HG03097 (cell line): Measurements from ENCODE around the gene PRR5.

Source experiments
- ATAC-seq: cut with Tn5 transposase; IDR thresholded peaks from one replicate; pipeline ENCODE4 v1.9.1; 2021; ENCODE audit not compliant: unreplicated experiment, low FRiP score

PRR5 gene

GRCh38 chr22:44782363-44782963, 80.5 kb downstream of the PRR5 start:
- ATAC-seq: no peak

DNA sequence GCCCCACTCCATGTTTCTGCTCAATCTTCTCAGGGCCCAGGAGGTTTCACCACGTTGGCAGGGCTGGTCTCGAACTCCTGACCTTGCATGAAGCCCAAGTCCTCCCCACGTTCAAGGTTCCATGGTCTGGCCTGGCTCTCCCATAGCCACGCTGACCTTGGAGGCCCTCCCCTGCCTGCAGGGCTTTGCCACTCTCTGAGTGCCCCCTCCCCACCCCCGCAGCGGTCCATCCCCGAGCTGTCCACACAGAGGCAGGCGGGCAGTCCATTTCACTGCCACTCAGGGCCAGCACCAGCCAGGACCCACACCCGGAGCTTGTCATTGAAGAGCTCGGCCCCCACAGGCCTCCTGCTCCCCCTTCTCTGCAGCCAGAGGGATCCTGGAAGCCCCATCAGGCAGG, 81.1 kb downstream of the PRR5 start:
- no peak for ATAC-seq

GRCh38 chr22:44783581-44783980, 81.6 kb downstream of the PRR5 start:
- ATAC-seq: no peak

DNA sequence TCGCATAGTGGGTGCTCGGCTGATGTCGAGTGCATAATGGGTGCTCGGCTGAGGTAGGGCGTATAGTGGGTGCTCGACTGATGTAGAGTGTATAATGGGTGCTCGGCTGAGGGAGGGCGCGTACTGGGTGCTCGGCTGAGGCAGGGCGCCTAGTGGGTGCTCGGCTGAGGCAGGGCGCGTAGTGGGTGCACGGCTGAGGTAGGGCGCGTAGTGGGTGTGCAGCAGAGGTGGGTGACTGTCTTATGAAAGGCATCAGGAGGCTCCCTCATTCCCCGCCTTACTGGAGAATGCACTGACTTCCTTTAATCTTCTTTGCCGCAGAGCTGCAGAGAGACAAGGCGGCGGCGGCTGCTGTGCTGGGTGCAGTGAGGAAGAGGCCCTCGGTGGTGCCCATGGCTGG, 84.1 kb downstream of the PRR5 start:
- ATAC-seq: no peak

GRCh38 chr22:44786610-44787009, 84.6 kb downstream of the PRR5 start:
- ATAC-seq: no peak
